ENCODE results near the gene LTBR. TPM values are rescaled to one million over a fixed set of nuclear protein-coding genes. Genes with fewer than 3 reads are reported as not detected.

LTBR gene
- polyA plus RNA-seq, 1 donor from 2014 or later, result not detected

DNA sequence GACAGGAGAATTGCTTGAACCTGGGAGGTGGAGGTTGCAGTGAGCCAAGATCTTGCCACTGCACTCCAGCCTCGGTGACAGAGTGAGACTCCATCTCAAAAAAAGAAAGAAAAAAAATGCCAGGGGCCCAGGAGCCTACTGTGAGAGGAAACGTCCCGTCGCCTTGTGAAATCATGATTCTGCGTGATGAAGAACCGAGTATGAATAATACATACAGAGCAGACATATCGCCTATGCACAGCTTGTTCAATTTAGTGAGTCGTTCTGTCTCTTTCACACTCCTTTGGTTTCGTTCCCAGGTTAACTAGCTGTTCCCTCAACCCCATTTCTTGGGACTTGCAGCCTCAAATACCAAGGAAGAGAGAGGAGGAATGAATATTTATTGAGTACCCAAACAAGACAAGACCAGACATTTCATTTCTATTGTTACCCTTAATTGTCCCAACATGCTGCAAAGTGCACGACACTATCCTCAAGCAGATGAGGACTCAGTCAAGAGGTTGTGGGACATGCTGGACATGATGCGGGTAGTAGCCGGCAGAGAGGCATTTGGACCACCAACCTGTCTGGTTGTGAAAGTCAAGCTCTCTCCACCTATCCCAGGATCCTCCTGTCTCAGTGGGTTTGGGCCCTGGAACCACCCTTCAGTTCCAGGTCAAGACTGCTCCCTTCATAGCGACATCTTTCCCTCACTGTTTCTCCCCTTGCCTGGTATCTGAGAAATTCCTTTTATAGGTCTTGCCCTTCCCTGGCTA, 52.2 kb downstream of the LTBR start:
- H3K27ac ChIP-seq (ENCODE audit: low read length), result no peak overlapping the region
- H3F3A ChIP-seq (ENCODE audit: insufficient read depth, low read length, poor library complexity, severe bottlenecking), result no peaks in the 10 kb centered on the region
- no peak for TF ChIP-seq EZH2 (IDR thresholded peaks at IDR 0.05; ENCODE audit: borderline replicate concordance, insufficient read depth, low read length, poor library complexity, severe bottlenecking)
- TF ChIP-seq RAD21 (conservative IDR thresholded peaks at IDR 0.05), result no peak
- no peak for TF ChIP-seq CTCF (IDR thresholded peaks at IDR 0.05; ENCODE audit: poor library complexity, severe bottlenecking)
- no peak for TF ChIP-seq MXI1 (conservative IDR thresholded peaks at IDR 0.05; ENCODE audit: poor library complexity, severe bottlenecking)
- no peak for TF ChIP-seq POLR2AphosphoS5 (IDR thresholded peaks at IDR 0.05)
- TF ChIP-seq REST (IDR thresholded peaks at IDR 0.05; ENCODE audit: borderline replicate concordance), result no peak
- no peak for TF ChIP-seq TAF1 (IDR thresholded peaks at IDR 0.05; ENCODE audit: low read depth)
- TF ChIP-seq EP300 (conservative IDR thresholded peaks at IDR 0.05; ENCODE audit: poor library complexity, severe bottlenecking), result no peak
- no peak for TF ChIP-seq SMC3 (conservative IDR thresholded peaks at IDR 0.05; ENCODE audit: poor library complexity)
- H3K79me2 ChIP-seq (replicated peaks; ENCODE audit: insufficient read depth, low read length), result no peaks in the 10 kb centered on the region
- no peaks in the 10 kb centered on the region for H3K27me3 ChIP-seq (ENCODE audit: insufficient read depth, low read depth, low read length)
- H3K9me3 ChIP-seq (ENCODE audit: low read length), result no peaks in the 10 kb centered on the region
- H3K4me2 ChIP-seq (ENCODE audit: low read length), result no peak overlapping the region
- no peak overlapping the region for H2AFZ ChIP-seq (ENCODE audit: low read depth, low read length)
- H3K9ac ChIP-seq (ENCODE audit: low read length), result no peak overlapping the region
- H4K20me1 ChIP-seq (ENCODE audit: insufficient read depth), result no peaks in the 10 kb centered on the region
- H3K36me3 ChIP-seq (ENCODE audit: insufficient read depth, low read length), result no peaks in the 10 kb centered on the region
- H3K4me3 ChIP-seq (ENCODE audit: low read length), result no peak overlapping the region
- no peaks in the 10 kb centered on the region for H3K9me2 ChIP-seq (ENCODE audit: insufficient read depth, low read length)

DNA sequence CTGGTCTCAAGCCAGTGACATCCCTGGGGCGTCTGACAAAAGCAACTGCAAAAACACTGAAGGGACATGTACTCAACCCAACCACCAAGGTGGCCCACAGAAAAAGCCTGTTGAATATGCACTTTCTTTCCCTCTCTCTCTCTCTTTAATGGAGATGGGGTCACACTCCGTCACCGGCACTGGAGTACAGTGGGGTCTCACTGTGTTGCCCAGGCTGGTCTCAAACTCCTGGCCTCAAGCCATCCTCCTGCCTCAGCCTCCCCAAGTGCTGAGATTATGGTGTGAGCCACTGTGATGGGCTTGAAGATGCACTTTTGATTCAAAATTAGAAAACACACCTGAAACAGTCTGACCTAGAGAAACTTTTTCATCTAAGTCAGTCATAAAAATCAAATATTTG, 53.6 kb downstream of the LTBR start:
- Histone ChIP-seq H2AFZ (ENCODE audit: low read depth, low read length) (no peak overlapping the region), H3K4me2 (ENCODE audit: low read length) (no peak overlapping the region), H3K9me2 (ENCODE audit: insufficient read depth, low read length) (no peaks in the 10 kb centered on the region), H3K9me3 (ENCODE audit: low read length) (no peaks in the 10 kb centered on the region), H3K36me3 (ENCODE audit: insufficient read depth, low read length) (no peaks in the 10 kb centered on the region), H3F3A (ENCODE audit: insufficient read depth, low read length, poor library complexity, severe bottlenecking) (no peaks in the 10 kb centered on the region), H3K27ac (ENCODE audit: low read length) (no peak overlapping the region), H4K20me1 (ENCODE audit: insufficient read depth) (no peaks in the 10 kb centered on the region), H3K4me3 (ENCODE audit: low read length) (no peak overlapping the region), H3K79me2 (replicated peaks; ENCODE audit: insufficient read depth, low read length) (no peaks in the 10 kb centered on the region), H3K9ac (ENCODE audit: low read length) (no peak overlapping the region), H3K27me3 (ENCODE audit: insufficient read depth, low read depth, low read length) (no peaks in the 10 kb centered on the region)
- TF ChIP-seq SMC3 (conservative IDR thresholded peaks at IDR 0.05; ENCODE audit: poor library complexity), result no peak
- no peak for TF ChIP-seq TAF1 (IDR thresholded peaks at IDR 0.05; ENCODE audit: low read depth)
- no peak for TF ChIP-seq MXI1 (conservative IDR thresholded peaks at IDR 0.05; ENCODE audit: poor library complexity, severe bottlenecking)
- TF ChIP-seq POLR2AphosphoS5 (IDR thresholded peaks at IDR 0.05), result no peak
- no peak for TF ChIP-seq EZH2 (IDR thresholded peaks at IDR 0.05; ENCODE audit: borderline replicate concordance, insufficient read depth, low read length, poor library complexity, severe bottlenecking)
- TF ChIP-seq CTCF (IDR thresholded peaks at IDR 0.05; ENCODE audit: poor library complexity, severe bottlenecking), result no peak
- no peak for TF ChIP-seq REST (IDR thresholded peaks at IDR 0.05; ENCODE audit: borderline replicate concordance)
- no peak for TF ChIP-seq RAD21 (conservative IDR thresholded peaks at IDR 0.05)
- no peak for TF ChIP-seq EP300 (conservative IDR thresholded peaks at IDR 0.05; ENCODE audit: poor library complexity, severe bottlenecking)
